ENCODE data around the gene SLC35F2. TPM values are rescaled to one million over a fixed set of nuclear protein-coding genes. Genes with fewer than 3 reads are reported as not detected.

SLC35F2 gene
- total and polyA plus RNA-seq, 2 of the 8 experiments (the other 6 are each of a cell fraction or from before 2014, with no cell fraction given) = 15.1 to 29.7 TPM

DNA sequence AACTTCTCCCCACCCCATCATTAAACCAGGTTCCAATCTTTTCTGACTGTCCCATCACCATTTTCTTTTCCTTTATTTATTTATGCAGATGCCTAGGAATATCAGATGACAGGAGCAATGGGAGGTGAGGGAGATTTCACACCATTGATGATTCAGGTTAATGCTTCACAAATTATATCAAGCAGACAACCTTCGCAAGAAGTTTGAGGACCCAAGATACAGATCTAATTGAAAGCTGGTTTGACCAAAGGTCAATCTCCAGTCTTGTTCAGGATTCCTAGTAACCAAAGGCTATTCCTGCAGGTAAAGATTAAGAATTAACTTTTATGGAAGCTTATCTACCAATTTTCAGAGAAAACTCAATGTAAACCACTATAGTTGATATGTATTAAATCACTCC is 54.4 kb downstream of the SLC35F2 start:
- H3K27me3 ChIP-seq (replicated peaks in 1 of 4; ENCODE audit: control insufficient read depth in 3 of 4, extremely low read depth in 1 of 4, insufficient read depth in 3 of 4, low read length in 3 of 4) = no peaks in the 10 kb centered on the region
- no peak overlapping the region for H3K4me3 ChIP-seq (ENCODE audit: extremely low read depth in 1 of 4, insufficient read depth in 2 of 4, low read depth in 3 of 4, low read length in 4 of 4)
- H2BK12ac ChIP-seq (ENCODE audit: low read depth, low read length) = no peak overlapping the region
- 96% methylated on average over 1 of the region's 1 CpG; no CpG with 5 or more reads in 1 of the 2 experiments for whole genome bisulfite sequencing, 2 experiments (ENCODE audit: extremely low coverage in 1 of 2, insufficient coverage in 1 of 2, insufficient read length in 1 of 2, insufficient replicate concordance in 2 of 2, low coverage in 1 of 2, low lambda C conversion rate in 2 of 2, missing lambda C conversion rate in 1 of 2)
- no peak overlapping the region for H2AK5ac ChIP-seq (ENCODE audit: low read depth, low read length)
- no peak overlapping the region for H2BK120ac ChIP-seq (replicated peaks; ENCODE audit: low read depth, low read length)
- no peak overlapping the region for H2BK15ac ChIP-seq (ENCODE audit: low read length)
- no peak overlapping the region for H3K9ac ChIP-seq (replicated peaks in 1 of 4; ENCODE audit: extremely low read depth in 1 of 4, low read depth in 3 of 4, low read length in 3 of 4)
- H3K27ac ChIP-seq (ENCODE audit: low read depth, low read length) = no peak overlapping the region
- H4K8ac ChIP-seq (ENCODE audit: extremely low read depth, insufficient read depth, low read length) = no peak overlapping the region
- no peak for DNase-seq (ENCODE audit: low read depth in 1 of 2, low spot score in 2 of 2)
- peaks cover 0 to 15% (median 3%) of the 10 kb centered on the region in 4 experiments; a peak in 4 of 8 replicates for H3K36me3 ChIP-seq (ENCODE audit: control insufficient read depth in 2 of 4, insufficient read depth in 4 of 4, low read length in 3 of 4)
- no peak overlapping the region for H2BK20ac ChIP-seq (ENCODE audit: low read length)
- H4K20me1 ChIP-seq (replicated peaks in 1 of 2; ENCODE audit: control insufficient read depth in 1 of 2, insufficient read depth in 2 of 2, low read length in 2 of 2) = no peaks in the 10 kb centered on the region
- H3K4me1 ChIP-seq (replicated peaks in 1 of 4; ENCODE audit: control insufficient read depth in 3 of 4, insufficient read depth in 4 of 4, low read length in 3 of 4) = no peaks in the 10 kb centered on the region
- TF ChIP-seq BCL11A (IDR thresholded peaks at IDR 0.05; ENCODE audit: low read depth in 2 of 2, low read length in 2 of 2) (no peak), POLR2A (IDR thresholded peaks at IDR 0.05; ENCODE audit: control extremely low read depth in 1 of 2, low read depth in 2 of 2, low read length in 2 of 2) (no peak), TCF12 (IDR thresholded peaks at IDR 0.05; ENCODE audit: low read depth, low read length) (no peak), KDM5A (IDR thresholded peaks at IDR 0.05; ENCODE audit: low read length) (no peak), RFX5 (IDR thresholded peaks at IDR 0.05; ENCODE audit: borderline replicate concordance, low read depth, low read length) (no peak), CBX8 (IDR thresholded peaks at IDR 0.05; ENCODE audit: borderline replicate concordance, low read depth, low read length) (no peak), SRF (IDR thresholded peaks at IDR 0.05; ENCODE audit: low read depth, low read length) (no peak), POLR2AphosphoS5 (IDR thresholded peaks at IDR 0.05; ENCODE audit: low read depth, low read length) (no peak), SUZ12 (IDR thresholded peaks at IDR 0.05; ENCODE audit: low read length) (no peak), JUND (IDR thresholded peaks at IDR 0.05; ENCODE audit: low read length) (no peak)
- TF ChIP-seq, protein P1, sequence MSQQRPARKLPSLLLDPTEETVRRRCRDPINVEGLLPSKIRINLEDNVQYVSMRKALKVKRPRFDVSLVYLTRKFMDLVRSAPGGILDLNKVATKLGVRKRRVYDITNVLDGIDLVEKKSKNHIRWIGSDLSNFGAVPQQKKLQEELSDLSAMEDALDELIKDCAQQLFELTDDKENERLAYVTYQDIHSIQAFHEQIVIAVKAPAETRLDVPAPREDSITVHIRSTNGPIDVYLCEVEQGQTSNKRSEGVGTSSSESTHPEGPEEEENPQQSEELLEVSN (IDR thresholded peaks at IDR 0.05) = no peak
- no peaks in the 10 kb centered on the region for H3K79me2 ChIP-seq (ENCODE audit: control insufficient read depth in 1 of 2, insufficient read depth in 2 of 2, low read length in 2 of 2)
- no peak overlapping the region for H3K14ac ChIP-seq (ENCODE audit: insufficient read length)
- H3K56ac ChIP-seq (replicated peaks; ENCODE audit: insufficient read length, low read depth, low read length) = no peak overlapping the region
- H3K4me2 ChIP-seq (ENCODE audit: insufficient read depth in 1 of 2, low read depth in 2 of 2, low read length in 2 of 2) = no peak overlapping the region
- no peak overlapping the region for H3K23ac ChIP-seq (ENCODE audit: insufficient read length)
- no peak overlapping the region for H3K4ac ChIP-seq (replicated peaks; ENCODE audit: insufficient read length, low read depth, low read length)
- no peaks in the 10 kb centered on the region for H3K79me1 ChIP-seq (ENCODE audit: low read depth, low read length)
- no peak for FAIRE-seq
- H3K23me2 ChIP-seq (ENCODE audit: low read depth, low read length) = no peaks in the 10 kb centered on the region
- H2AFZ ChIP-seq (ENCODE audit: low read length) = no peak overlapping the region
- no peak overlapping the region for H3K18ac ChIP-seq (ENCODE audit: extremely low read depth, low read length)
- no peaks in the 10 kb centered on the region for H3K9me3 ChIP-seq (ENCODE audit: insufficient read depth in 2 of 2, low read depth in 1 of 2, low read length in 1 of 2)
- no peak overlapping the region for H2BK5ac ChIP-seq (ENCODE audit: low read depth, low read length)
- POLR2A ChIA-PET (ENCODE audit: partially characterized antibody) = no interaction called here
- CTCF ChIA-PET (ENCODE audit: partially characterized antibody) = interaction anchor here (1.3 kb wide), 1 partner anchor 196 kb away, joined by 3 read pairs; no protein-coding TSS in a partner anchor
- H4K91ac ChIP-seq (replicated peaks; ENCODE audit: insufficient read length, low read length) = no peak overlapping the region
- no peak overlapping the region for H4K5ac ChIP-seq (ENCODE audit: insufficient read length, low read depth, low read length)

All from H1 (cell line).